Measurements from ENCODE around the gene C4orf54.

Gene C4orf54

DNA sequence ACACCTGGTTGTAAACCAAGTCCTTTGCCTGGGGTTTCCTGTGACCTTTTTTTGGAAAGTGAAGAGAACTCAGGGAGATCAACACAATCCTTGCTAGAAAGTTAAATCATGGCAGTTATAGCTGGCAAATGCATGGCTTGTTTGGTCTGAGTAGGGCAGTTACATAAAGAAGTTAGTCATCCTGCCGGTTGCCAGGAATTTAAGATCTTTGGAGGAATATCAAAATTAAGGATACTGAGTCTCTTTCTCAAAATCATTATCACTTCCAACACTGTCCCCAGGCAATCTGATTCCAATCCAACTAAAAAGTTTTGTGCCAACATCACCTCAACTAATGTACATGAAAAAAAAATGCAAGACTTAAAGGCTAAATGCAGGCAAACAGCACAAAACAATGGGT lies 40.3 kb downstream of the C4orf54 start:
- no peak for DNase-seq (ENCODE audit: low read depth)

DNA sequence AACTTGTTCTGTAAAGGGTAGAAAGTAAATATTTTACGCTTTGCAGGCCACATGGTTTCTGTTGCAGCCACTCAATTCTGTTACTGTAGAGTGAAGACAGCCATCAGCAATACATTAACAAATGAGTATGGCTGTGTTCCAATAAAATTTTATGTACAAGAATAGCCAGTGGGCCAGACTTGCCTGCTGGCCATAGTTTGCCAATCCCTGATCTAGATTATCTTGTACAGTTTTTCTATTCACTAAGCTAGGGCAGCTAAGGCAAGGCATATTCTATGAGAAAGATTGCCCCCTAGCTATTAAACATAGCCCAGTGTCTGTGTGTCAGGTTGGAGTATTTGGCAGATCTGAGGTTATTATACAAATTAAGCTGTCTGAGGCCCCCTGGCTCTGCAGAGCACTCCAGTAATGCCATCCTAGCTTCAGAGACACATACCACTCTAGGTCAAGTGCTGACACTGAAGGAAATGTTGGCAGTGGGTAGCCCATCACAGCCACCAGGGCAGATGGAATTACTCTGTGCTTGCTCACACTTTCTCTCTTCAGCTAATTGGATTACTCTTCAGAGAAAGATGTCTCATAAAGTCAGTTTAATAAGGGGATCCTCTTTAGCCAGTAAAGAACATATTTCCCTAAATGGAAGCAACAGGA lies 42.3 kb downstream of the C4orf54 start:
- no peak for DNase-seq (ENCODE audit: low read depth)

DNA sequence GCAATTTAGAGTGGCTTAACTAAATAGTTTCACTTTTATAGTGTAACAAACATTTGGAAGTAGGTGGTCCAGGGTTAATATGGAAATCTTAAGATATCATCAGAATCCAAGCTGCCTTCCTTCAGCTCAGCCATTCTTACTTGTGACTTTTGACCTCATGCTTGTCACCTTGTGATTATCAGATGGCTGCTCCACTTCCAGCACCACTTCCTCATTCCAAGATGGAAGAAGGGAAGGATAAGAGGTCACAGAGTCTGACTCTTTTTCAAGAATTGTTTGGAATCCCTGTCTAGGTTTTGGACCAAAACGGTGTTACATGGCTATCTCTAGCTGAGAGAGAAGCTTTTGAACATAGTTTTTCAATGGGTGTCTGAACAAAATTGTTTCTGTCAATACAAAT lies 43.1 kb downstream of the C4orf54 start:
- no peak for DNase-seq (ENCODE audit: low read depth)

DNA sequence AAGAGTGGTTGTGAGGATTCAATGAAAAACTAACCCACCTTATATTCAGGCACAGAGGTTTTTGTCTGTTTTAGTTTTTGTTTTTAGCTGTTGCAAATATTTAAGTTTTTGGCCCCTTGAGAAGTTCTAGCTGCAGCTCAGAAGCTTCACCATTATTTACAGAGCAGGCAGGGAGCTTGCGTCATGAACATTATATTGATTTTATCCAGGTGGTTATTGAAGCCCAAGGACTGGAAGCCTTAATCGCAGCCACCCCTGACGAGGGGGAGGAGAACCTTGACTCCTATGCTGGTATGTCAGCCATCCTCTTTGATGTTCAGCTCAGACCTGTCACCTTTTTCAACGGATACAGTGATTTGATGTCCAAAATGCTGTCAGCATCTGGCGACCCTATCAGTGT lies 44.9 kb downstream of the C4orf54 start:
- no peak for DNase-seq (ENCODE audit: low read depth)

DNA sequence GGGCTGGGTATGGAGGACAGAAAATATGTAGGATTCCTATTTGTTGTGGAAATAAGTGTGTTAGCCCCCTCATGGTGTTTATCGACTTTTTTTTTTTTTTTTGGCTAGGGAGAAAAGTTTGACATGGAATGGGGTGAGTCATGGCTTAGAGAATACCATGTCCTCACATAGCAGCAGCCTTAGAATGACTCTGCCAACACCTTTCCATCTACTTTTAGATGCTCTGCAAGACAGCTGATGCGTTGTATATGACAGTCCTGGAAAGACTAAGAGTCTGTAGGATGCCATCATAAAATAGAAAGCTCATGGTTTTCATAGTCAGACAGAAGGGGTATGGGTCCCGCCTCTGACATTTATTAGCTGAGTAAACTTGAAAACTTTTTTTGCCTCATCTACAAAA lies 45.3 kb downstream of the C4orf54 start:
- DNase-seq (ENCODE audit: low read depth), result no peak

DNA sequence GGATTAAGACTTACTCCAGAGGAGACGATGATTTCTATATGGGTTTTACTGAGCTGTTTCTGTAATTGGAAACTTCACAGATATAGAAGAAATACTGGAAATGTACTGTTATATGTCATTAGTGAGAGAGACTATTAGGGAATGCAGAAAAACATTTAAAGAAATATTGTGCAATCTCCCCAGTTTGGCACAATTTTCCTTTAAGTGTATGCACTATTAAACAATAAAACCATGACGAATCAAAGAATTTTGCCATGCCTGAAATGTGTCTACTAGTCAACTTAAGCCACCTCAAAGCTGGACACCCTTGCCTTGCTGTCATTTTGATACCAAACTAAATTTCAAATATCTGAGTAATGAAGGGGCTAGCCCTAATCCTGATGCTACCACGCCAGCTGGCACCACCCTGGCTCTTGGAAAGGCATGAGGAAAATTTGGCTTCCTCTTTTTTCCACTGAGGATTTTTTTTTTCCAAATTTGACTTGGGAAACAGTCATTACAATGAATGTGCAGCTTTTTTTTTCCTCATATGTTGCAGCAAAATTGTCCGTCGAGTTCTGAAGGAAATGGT lies 46.9 kb downstream of the C4orf54 start:
- DNase-seq (ENCODE audit: low read depth), result no peak

DNA sequence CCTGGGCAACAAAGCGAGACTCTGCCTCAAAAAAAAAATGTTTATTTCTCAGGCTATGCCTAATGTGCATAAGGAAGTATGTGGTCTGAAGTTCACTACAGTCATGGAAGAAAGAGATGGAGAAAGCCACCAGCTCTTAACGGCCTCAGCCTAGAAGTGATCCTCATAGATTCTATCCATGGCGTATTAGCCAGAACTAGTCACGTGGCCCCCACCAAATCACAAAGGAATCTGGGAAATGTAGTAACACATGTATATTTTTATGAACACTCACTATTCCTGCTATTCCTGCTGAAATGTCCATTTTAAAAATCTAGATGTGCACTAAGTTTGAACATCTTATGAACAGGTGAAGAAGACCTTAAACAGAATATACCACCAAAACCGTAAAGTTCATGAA lies 49.2 kb downstream of the C4orf54 start:
- no peak for DNase-seq (ENCODE audit: low read depth)

Measured in activated T-cell treated with anti-CD3 and anti-CD28 coated beads for 1 hour (primary cell).